DOHH2 (cell line): Measurements from ENCODE around the gene MALL.
"Not testable (repeated sequence)": the region's sequence is repeated elsewhere in the genome, so short reads cannot be mapped to it uniquely, and the experiment has no call there.

Experiments used
- H3F3A ChIP-seq: fragments of 200-600 bp; sonication (generic), shearing (Covaris generic); 2 replicates; pipeline ENCODE4 v1.6.0; 2016; ENCODE audit warnings: antibody characterized with exemption, mild to moderate bottlenecking; ENCODE audit not compliant: control insufficient read depth, insufficient read depth
- H3K27ac ChIP-seq: fragments of 200-600 bp; sonication (generic); 2 replicates; pipeline ENCODE4 v1.5.1; 2014; ENCODE audit warnings: low read depth, mild to moderate bottlenecking, low read length, moderate library complexity
- H3K27me3 ChIP-seq: fragments of 200-600 bp; sonication (generic); 2 replicates; pipeline ENCODE4 v1.6.1; 2014; ENCODE audit warnings: mild to moderate bottlenecking, low read length, mixed read lengths; ENCODE audit not compliant: control insufficient read depth
- H3K36me3 ChIP-seq: fragments of 200-600 bp; sonication (generic); 2 replicates; pipeline ENCODE4 v1.6.1; 2014; ENCODE audit warnings: mild to moderate bottlenecking, low read length, moderate library complexity, mixed read lengths; ENCODE audit not compliant: control insufficient read depth
- H3K4me1 ChIP-seq: fragments of 200-600 bp; sonication (generic); 2 replicates; pipeline ENCODE4 v1.6.1; 2014; ENCODE audit warnings: mild to moderate bottlenecking, low read length, mixed read lengths; ENCODE audit not compliant: control insufficient read depth
- H3K4me2 ChIP-seq: fragments of 200-600 bp; sonication (generic); 2 replicates; pipeline ENCODE4 v1.6.0; 2014; ENCODE audit warnings: mild to moderate bottlenecking, low read length, moderate library complexity
- H3K4me3 ChIP-seq: fragments of 200-600 bp; sonication (generic); 2 replicates; pipeline ENCODE4 v1.5.1; 2014; ENCODE audit warnings: mild to moderate bottlenecking, low read length, mixed read lengths
- H3K79me2 ChIP-seq: fragments of 200-600 bp; sonication (generic); 2 replicates; pipeline ENCODE4 v1.6.1; 2014; ENCODE audit warnings: mild to moderate bottlenecking, low read length, mixed read lengths; ENCODE audit not compliant: control insufficient read depth
- H3K9me2 ChIP-seq: fragments of 200-600 bp; sonication (generic); replicated peaks from 2 replicates; pipeline ENCODE4 v1.6.1; 2014; ENCODE audit warnings: mild to moderate bottlenecking, low read length, mixed read lengths; ENCODE audit not compliant: control insufficient read depth
- H3K9me3 ChIP-seq: fragments of 200-600 bp; sonication (generic); 2 replicates; pipeline ENCODE4 v1.6.1; 2014; ENCODE audit warnings: antibody characterized with exemption, low read length, mixed read lengths; ENCODE audit not compliant: control insufficient read depth, insufficient read depth
- H4K20me1 ChIP-seq: fragments of 200-600 bp; sonication (generic); 2 replicates; pipeline ENCODE4 v1.6.0; 2014; ENCODE audit warnings: low read depth, mild to moderate bottlenecking, antibody characterized with exemption, low read length, moderate library complexity; ENCODE audit not compliant: control insufficient read depth, insufficient read depth

The MALL gene

GRCh38 chr2:110075896-110076295 lies 39.7 kb downstream of the MALL start:
- not testable (repeated sequence) for H3K9me3 ChIP-seq, H3K9me2 ChIP-seq

DNA sequence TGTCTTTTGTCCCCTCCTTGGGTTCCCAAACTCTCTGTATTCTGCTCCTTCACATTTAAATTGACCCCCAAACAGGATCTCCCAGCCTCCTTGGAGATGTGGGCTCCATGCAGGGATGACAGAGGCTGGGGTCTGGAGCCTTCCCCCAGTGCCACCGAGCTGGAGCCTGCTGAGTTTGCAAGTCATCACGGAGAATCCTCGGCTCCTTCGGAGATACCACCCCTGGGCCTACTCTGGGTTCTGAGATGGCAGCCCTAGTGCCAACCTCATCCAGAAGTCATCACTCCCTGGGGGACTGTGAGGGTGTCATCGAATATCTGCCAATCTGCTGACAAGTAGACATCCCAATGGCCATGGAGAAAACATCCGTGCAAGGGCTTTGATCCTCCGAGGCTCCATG lies 45.8 kb downstream of the MALL start:
- not testable (repeated sequence) for H3K9me3 ChIP-seq, H3K79me2 ChIP-seq, H3K4me3 ChIP-seq, H3F3A ChIP-seq, H3K4me1 ChIP-seq, H3K36me3 ChIP-seq, H3K27ac ChIP-seq, H3K27me3 ChIP-seq, H3K4me2 ChIP-seq, H3K9me2 ChIP-seq, H4K20me1 ChIP-seq

More at GRCh38 chr2:110075896-110076295, 39.7 kb downstream of the MALL start:
- H3K27ac ChIP-seq, H3K27me3 ChIP-seq, H3K79me2 ChIP-seq, H3F3A ChIP-seq, H3K4me3 ChIP-seq, H3K36me3 ChIP-seq, H3K4me2 ChIP-seq, H4K20me1 ChIP-seq, H3K4me1 ChIP-seq: not testable (repeated sequence)

DNA sequence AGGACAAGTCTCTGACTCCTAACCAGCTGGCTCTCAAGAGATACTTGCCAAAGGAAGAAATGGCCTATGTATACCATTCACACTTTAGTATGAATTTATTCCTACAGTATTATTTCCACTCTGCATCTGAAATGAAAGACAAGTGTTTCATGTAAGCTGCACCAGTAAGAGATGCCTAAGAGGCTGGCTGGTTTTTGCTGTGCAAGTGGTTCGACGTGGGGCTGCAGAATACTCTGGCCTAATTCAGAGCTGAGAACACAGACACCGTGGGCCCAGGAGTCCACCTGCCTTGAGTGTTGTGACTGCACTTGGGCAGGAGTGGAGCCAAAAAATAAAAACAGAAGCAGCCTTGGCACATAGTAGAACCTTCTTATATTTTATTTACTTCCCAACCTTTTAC lies 47.5 kb downstream of the MALL start:
- H3K4me1 ChIP-seq, H3K79me2 ChIP-seq, H3K9me2 ChIP-seq, H3F3A ChIP-seq, H3K4me2 ChIP-seq, H3K27ac ChIP-seq, H3K36me3 ChIP-seq, H4K20me1 ChIP-seq, H3K9me3 ChIP-seq, H3K27me3 ChIP-seq, H3K4me3 ChIP-seq: not testable (repeated sequence)

GRCh38 chr2:110062332-110062731 lies 53.3 kb downstream of the MALL start:
- not testable (repeated sequence) for H3K4me3 ChIP-seq, H3K9me2 ChIP-seq, H3K27ac ChIP-seq, H3K4me2 ChIP-seq, H4K20me1 ChIP-seq, H3K27me3 ChIP-seq, H3K9me3 ChIP-seq, H3K36me3 ChIP-seq, H3K4me1 ChIP-seq, H3F3A ChIP-seq, H3K79me2 ChIP-seq

DNA sequence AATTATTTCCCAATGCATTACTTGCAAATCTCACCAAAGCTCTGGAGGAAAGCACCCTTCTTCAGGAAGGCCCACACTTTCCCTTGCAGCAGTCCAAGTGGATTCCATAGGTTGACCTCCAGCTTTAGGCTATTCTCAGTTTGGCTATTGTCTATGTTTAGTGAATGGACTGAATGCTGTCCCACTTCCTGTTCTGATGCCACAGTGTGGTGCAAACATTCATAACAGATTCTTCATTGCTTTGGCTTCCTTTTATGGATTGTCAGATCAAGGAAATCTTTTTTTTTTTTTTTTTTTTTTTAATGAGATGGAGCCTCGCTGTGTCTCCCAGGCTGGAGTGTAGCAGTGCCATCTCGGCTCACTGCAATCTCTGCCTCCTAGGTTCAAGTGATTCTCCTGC lies 55.1 kb downstream of the MALL start:
- not testable (repeated sequence) for H3K9me3 ChIP-seq, H3K79me2 ChIP-seq, H3K4me3 ChIP-seq, H3K4me1 ChIP-seq, H3K27ac ChIP-seq, H3K36me3 ChIP-seq, H3F3A ChIP-seq, H3K9me2 ChIP-seq, H3K4me2 ChIP-seq, H4K20me1 ChIP-seq, H3K27me3 ChIP-seq

DNA sequence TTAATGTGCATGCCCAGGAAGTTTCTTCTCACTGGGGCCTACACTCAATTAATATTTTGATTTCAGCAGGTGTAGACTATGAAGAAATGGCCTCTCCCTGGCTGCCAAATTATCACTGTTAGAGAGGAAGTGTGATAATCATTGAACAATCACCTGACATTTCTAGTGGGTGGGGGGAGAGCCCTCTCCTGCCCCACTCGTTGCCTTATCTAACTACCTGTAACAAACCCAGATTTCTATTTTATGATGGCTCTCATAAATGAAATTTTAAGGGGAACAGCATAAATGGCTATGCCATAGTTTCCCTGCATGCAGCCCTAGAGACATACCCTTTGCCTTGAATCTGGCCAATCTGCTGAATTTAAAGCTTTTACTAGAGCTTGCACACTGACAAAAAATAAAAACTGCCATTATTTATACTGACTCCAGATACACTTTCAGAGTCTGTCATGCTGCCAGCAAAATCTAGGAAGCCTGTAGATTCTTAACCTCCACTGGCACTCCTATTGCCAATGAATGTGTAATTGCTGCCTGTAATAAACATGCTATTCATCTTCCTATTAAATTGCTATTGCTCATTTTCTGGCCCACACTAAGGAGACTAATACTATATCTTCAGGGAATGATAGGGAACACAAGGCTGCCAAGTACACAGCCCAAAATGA lies 55.8 kb downstream of the MALL start:
- not testable (repeated sequence) for H3K27ac ChIP-seq, H3F3A ChIP-seq, H3K9me3 ChIP-seq, H3K4me3 ChIP-seq, H3K4me1 ChIP-seq, H3K4me2 ChIP-seq, H3K9me2 ChIP-seq, H3K36me3 ChIP-seq, H4K20me1 ChIP-seq, H3K27me3 ChIP-seq, H3K79me2 ChIP-seq

GRCh38 chr2:110059009-110059693 lies 56.5 kb downstream of the MALL start:
- not testable (repeated sequence) for H4K20me1 ChIP-seq, H3K4me1 ChIP-seq, H3K4me2 ChIP-seq, H3K27me3 ChIP-seq, H3K36me3 ChIP-seq, H3K4me3 ChIP-seq, H3K9me3 ChIP-seq, H3F3A ChIP-seq, H3K9me2 ChIP-seq, H3K79me2 ChIP-seq, H3K27ac ChIP-seq

DNA sequence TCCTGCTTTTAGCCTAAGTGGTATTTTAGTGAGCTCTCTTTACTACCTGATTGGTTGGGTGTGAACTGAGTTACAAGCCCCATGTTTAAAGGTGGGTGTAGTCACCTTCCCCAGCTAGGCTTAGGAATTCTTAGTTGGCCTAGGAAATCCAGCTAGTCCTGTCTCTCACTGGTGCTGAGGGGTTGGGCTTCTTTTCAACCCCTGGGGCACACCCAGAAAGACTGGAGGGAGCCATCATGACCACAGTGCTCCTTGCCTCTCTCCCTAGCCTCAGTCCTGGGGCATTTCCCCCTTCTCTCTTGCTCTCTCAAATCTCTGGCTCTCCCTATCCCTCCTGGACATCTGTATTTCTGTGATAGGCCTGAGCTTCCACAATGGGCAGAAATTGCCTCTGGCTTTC lies 57.6 kb downstream of the MALL start:
- H3K9me3 ChIP-seq, H3K4me3 ChIP-seq, H3K4me1 ChIP-seq, H3K9me2 ChIP-seq, H3K79me2 ChIP-seq, H3K36me3 ChIP-seq, H3K4me2 ChIP-seq, H3F3A ChIP-seq, H3K27ac ChIP-seq, H4K20me1 ChIP-seq, H3K27me3 ChIP-seq: not testable (repeated sequence)
